K562 (cell line): Measurements from ENCODE around the gene ROPN1L. TPM values are rescaled to one million over a fixed set of nuclear protein-coding genes. Genes with fewer than 3 reads are reported as not detected.

ENCODE experiments used
- ATAC-seq: fragments of 200-7000 bp; cut with Tn5 transposase; 3 replicates; pipeline ENCODE4 v1.9.1; 2020; ENCODE audit warnings: moderate library complexity
- BruUV-seq: library from RNA; stranded (reverse); fragments of 400-500 nt; replicated peaks from 2 replicates; lab custom pipeline; 2021; lab: Mats Ljungman, UMichigan
- CTCF ChIA-PET: fragments of 300-600 bp; formaldehyde crosslinking; extraction: SDS; loops from one replicate; lab custom pipeline; 2021; ENCODE audit warnings: low intra/inter-chr PET ratio; lab: Yijun Ruan, JAX
- POLR2A ChIA-PET: fragments of 300-600, 350-650 bp; sonication (Branson Sonifier 250); formaldehyde crosslinking; extraction: SDS; loops from one replicate; lab custom pipeline; 2021; ENCODE audit warnings: antibody characterized with exemption, inconsistent platforms; lab: Yijun Ruan, JAX
- DNase-seq, 4 experiments: peaks; one replicate each; pipeline versions ENCODE4 v3.0.0 to v3.0.0-alpha.2; 2011 to 2018; ENCODE audit warnings: low spot score in 3 of 4, mixed read lengths in 3 of 4; ENCODE audit errors: extremely low read depth in 1 of 4
- FAIRE-seq: peaks from 2 replicates; lab custom pipeline; 2011; peaks lifted over from hg19 to GRCh38; lab: Jason Lieb, UNC
- H2AFZ ChIP-seq: 2 replicates; pipeline ENCODE4 v1.6.0; 2011; ENCODE audit warnings: low read depth, low read length, control low read depth, inconsistent platforms
- H3K27ac ChIP-seq: fragments of 200-600 bp; 3 replicates; pipeline ENCODE4 v1.8.0; 2011; ENCODE audit warnings: low read depth, mild to moderate bottlenecking, control low read depth, inconsistent platforms, low read length, moderate library complexity, mixed read lengths; ENCODE audit errors: extremely low read depth
- H3K27me3 ChIP-seq, 2 experiments: fragments of 300-600 bp in 1 of 2; 2 replicates in 1 of 2; 3 replicates in 1 of 2; pipeline versions ENCODE4 v1.6.0 to v1.8.0; 2011; ENCODE audit warnings: inconsistent platforms in 2 of 2, low read length in 2 of 2, mild to moderate bottlenecking in 1 of 2, mixed read lengths in 1 of 2, moderate library complexity in 1 of 2; ENCODE audit not compliant: control insufficient read depth in 2 of 2, insufficient read depth in 2 of 2
- H3K36me3 ChIP-seq: fragments of 300-600 bp; 3 replicates; pipeline ENCODE4 v1.8.0; 2011; ENCODE audit warnings: mild to moderate bottlenecking, low read length, inconsistent platforms; ENCODE audit not compliant: control insufficient read depth, insufficient read depth
- H3K4me1 ChIP-seq, 2 experiments: fragments of 200-600 bp in 1 of 2; replicated peaks in 1 of 2; 2 replicates in 1 of 2; 3 replicates in 1 of 2; pipeline versions ENCODE4 v1.5.1 to v1.8.0; 2011; ENCODE audit warnings: inconsistent platforms in 2 of 2, low read length in 2 of 2, mild to moderate bottlenecking in 1 of 2, mixed read lengths in 1 of 2, moderate library complexity in 1 of 2; ENCODE audit not compliant: control insufficient read depth in 2 of 2, insufficient read depth in 2 of 2
- H3K4me2 ChIP-seq: 2 replicates; pipeline ENCODE4 v1.6.1; 2011; ENCODE audit warnings: low read length, control low read depth, inconsistent platforms, mixed read lengths; ENCODE audit not compliant: insufficient read depth
- H3K4me3 ChIP-seq: fragments of 200-600 bp; sonication (generic), shearing (Covaris generic); 2 replicates; pipeline ENCODE4 v1.5.1; 2016; ENCODE audit warnings: control low read depth, inconsistent platforms
- H3K79me2 ChIP-seq: fragments of 200-600 bp; 3 replicates; pipeline ENCODE4 v1.8.0; 2011; ENCODE audit warnings: low read length, inconsistent platforms; ENCODE audit not compliant: control insufficient read depth, insufficient read depth
- H3K9ac ChIP-seq, 2 experiments: 2 replicates each; pipeline versions ENCODE4 v1.6.0 to v1.6.1; 2011; ENCODE audit warnings: low read depth in 2 of 2, low read length in 2 of 2, control low read depth in 1 of 2, inconsistent platforms in 1 of 2, mild to moderate bottlenecking in 1 of 2, mixed read lengths in 1 of 2; ENCODE audit not compliant: insufficient read depth in 1 of 2
- H3K9me1 ChIP-seq: one replicate; pipeline ENCODE4 v1.6.0; 2011; ENCODE audit warnings: inconsistent platforms, mild to moderate bottlenecking, low read length, moderate library complexity; ENCODE audit not compliant: control insufficient read depth, insufficient read depth
- H3K9me3 ChIP-seq: replicated peaks from 2 replicates; pipeline ENCODE4 v1.5.1; 2011; ENCODE audit warnings: low read depth, low read length, inconsistent platforms; ENCODE audit not compliant: control insufficient read depth, insufficient read depth
- H4K20me1 ChIP-seq: replicated peaks from 2 replicates; pipeline ENCODE4 v1.6.1; 2011; ENCODE audit warnings: low read length, inconsistent platforms, mixed read lengths; ENCODE audit not compliant: control insufficient read depth, insufficient read depth
- JUND ChIP-seq, 2 experiments: IDR thresholded peaks; 2 replicates in 1 of 2; 3 replicates in 1 of 2; pipeline ENCODE4 v1.6.1; 2011; ENCODE audit warnings: borderline replicate concordance in 2 of 2, low read depth in 2 of 2, low read length in 2 of 2, improper control_type of control experiment in 1 of 2, missing biosample characterization in 1 of 2, missing genetic modification characterization in 1 of 2, missing genetic modification reagents in 1 of 2
- MAFG ChIP-seq: fragments of 450-650 bp; conservative IDR thresholded peaks from 2 replicates; pipeline ENCODE4 v1.6.1; 2016; ENCODE audit warnings: missing genetic modification characterization, missing compliant biosample characterization
- MIER1 ChIP-seq: fragments of 450-650 bp; IDR thresholded peaks from 2 replicates; pipeline ENCODE4 v1.6.1; 2016; ENCODE audit warnings: antibody characterized with exemption, mild to moderate bottlenecking, low read depth
- NFE2 ChIP-seq: IDR thresholded peaks from 2 replicates; pipeline ENCODE4 v1.6.1; 2014; ENCODE audit warnings: antibody characterized with exemption, low read depth
- NFE2L1 ChIP-seq: fragments of 450-650 bp; IDR thresholded peaks from 2 replicates; pipeline ENCODE4 v1.6.1; 2016; ENCODE audit warnings: missing genetic modification characterization, low read depth, mild to moderate bottlenecking, missing compliant biosample characterization, moderate library complexity, borderline replicate concordance
- SMARCE1 ChIP-seq: fragments of 450-650 bp; IDR thresholded peaks from 2 replicates; pipeline ENCODE4 v1.7.1; 2016; ENCODE audit warnings: mild to moderate bottlenecking
- SRSF7 ChIP-seq: fragments of 200-400 bp; formaldehyde crosslinking; optimal IDR thresholded peaks from 2 replicates; pipeline ENCODE3; 2017; ENCODE audit warnings: mild to moderate bottlenecking, low read depth, low read length
- SUPT5H ChIP-seq: fragments of 450-650 bp; IDR thresholded peaks from 2 replicates; pipeline ENCODE4 v1.6.1; 2016
- TRIM28 ChIP-seq: fragments of 450-650 bp; IDR thresholded peaks from 2 replicates; pipeline ENCODE4 v1.6.1; 2017
- ZFP30 ChIP-seq: fragments of 250-450 bp; sonication (Bioruptor Pico); IDR thresholded peaks from 2 replicates; pipeline ENCODE4 v1.8.0; 2022; ENCODE audit warnings: moderate library complexity, mild to moderate bottlenecking, inconsistent platforms, borderline replicate concordance
- ZNF217 ChIP-seq: sonication (generic); formaldehyde crosslinking; IDR thresholded peaks from 2 replicates; pipeline ENCODE4 v1.8.0; 2022; ENCODE audit warnings: mild to moderate bottlenecking, missing genetic modification reagents
- ZNF316 ChIP-seq: fragments of 450-650 bp; IDR thresholded peaks from 2 replicates; pipeline ENCODE4 v1.6.1; 2016
- ZNF436 ChIP-seq: fragments of 250-450, 450-650 bp; sonication (Bioruptor Pico); formaldehyde crosslinking; IDR thresholded peaks from 2 replicates; pipeline ENCODE4 v1.7.0; 2020; ENCODE audit warnings: mild to moderate bottlenecking
- WGBS: fragments of 100-300 bp; shearing (Covaris generic); methylation state at CpG from one replicate; pipeline ENCODE4 v1.1.6; 2016; ENCODE audit warnings: low coverage, mixed read lengths; ENCODE audit not compliant: insufficient coverage; ENCODE audit errors: missing lambda C conversion rate; 5-methylcytosine and 5-hydroxymethylcytosine counted together
- in situ Hi-C: fragments of 300-500 bp; cut with MboI; formaldehyde crosslinking; loops from 4 replicates; pipeline ENCODE4 v1.15.0; 2018; ENCODE audit warnings: inconsistent platforms, mixed read lengths
- intact Hi-C: fragments of 100-400 bp; cut with micrococcal nuclease; formaldehyde crosslinking; loops from 2 replicates; pipeline ENCODE4 v1.14.2; 2022
- polyA plus RNA-seq, 8 experiments: library from polyadenylated mRNA; depleted of rRNA in 4 of 8; stranded (reverse) in 5 of 8; unstranded in 3 of 8; fragments of >200 nt; fragmentation: Nextera tagmentation in 2 of 8; fragmentation: Illumina TruSeq in 1 of 8; extraction: Ambion mirVana in 2 of 8; extraction: Trizol in 1 of 8; gene quantifications; 2 replicates each; pipeline versions ENCODE4 v1.2.1 to v1.2.3, GENCODE V29; 2011 to 2014; ENCODE audit warnings: inconsistent platforms in 1 of 8, missing spikeins in 1 of 8
- total RNA-seq, 7 experiments: library from RNA; depleted of rRNA in 6 of 7; stranded (reverse); fragments of >200 nt in 6 of 7; fragmentation: Illumina TruSeq in 2 of 7; extraction: Trizol in 2 of 7; gene quantifications; 2 replicates each; pipeline versions ENCODE4 v1.2.1 to v1.2.3, GENCODE V29; 2011 to 2021; ENCODE audit warnings: low replicate concordance in 1 of 7
- TF ChIP-seq, protein P1 (sequence below): sonication (generic); formaldehyde crosslinking; IDR thresholded peaks from 2 replicates; pipeline ENCODE4 v1.8.1; 2022; ENCODE audit warnings: missing genetic modification reagents

Gene ROPN1L
- total and polyA plus RNA-seq, 9 of the 15 experiments (the other 6 are each of a cell fraction or from before 2014, with no cell fraction given) = 0.04 to 0.85 (median 0.24) TPM; not detected in 3

DNA sequence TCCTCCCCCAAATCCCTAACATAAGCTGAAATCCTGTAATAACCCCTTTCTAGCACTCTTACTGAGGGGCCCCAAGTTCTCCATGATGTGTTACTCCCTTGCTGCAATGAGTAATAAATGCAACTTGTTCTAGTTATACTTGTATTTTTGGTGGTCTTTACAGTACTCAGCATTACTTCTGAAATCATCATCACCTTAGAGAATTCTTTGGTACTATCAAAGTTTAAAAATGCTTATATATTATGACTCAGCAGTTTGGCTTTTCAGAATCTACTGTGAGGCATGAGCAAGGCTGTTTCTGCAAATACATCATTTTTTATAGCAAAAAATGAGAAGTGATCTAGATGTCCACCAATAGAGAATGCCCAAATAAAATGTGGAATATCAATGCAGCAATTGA is 20.7 kb upstream of the ROPN1L start (continued):
- TF ChIP-seq ZNF217 (CRISPR knock-in tag) = no peak
- TF ChIP-seq ZFP30 (CRISPR knock-in tag) = no peak
- TF ChIP-seq ZNF436 (CRISPR knock-in tag) = no peak
- TF ChIP-seq MIER1 = no peak
- TF ChIP-seq, protein P1, sequence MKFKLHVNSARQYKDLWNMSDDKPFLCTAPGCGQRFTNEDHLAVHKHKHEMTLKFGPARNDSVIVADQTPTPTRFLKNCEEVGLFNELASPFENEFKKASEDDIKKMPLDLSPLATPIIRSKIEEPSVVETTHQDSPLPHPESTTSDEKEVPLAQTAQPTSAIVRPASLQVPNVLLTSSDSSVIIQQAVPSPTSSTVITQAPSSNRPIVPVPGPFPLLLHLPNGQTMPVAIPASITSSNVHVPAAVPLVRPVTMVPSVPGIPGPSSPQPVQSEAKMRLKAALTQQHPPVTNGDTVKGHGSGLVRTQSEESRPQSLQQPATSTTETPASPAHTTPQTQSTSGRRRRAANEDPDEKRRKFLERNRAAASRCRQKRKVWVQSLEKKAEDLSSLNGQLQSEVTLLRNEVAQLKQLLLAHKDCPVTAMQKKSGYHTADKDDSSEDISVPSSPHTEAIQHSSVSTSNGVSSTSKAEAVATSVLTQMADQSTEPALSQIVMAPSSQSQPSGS (CRISPR knock-in tag) = no peak
- TF ChIP-seq SMARCE1 = no peak
- TF ChIP-seq ZNF316 = peak; percentile 99
- TF ChIP-seq TRIM28 = no peak
- TF ChIP-seq, all 486 proteins: peak for 12

DNA sequence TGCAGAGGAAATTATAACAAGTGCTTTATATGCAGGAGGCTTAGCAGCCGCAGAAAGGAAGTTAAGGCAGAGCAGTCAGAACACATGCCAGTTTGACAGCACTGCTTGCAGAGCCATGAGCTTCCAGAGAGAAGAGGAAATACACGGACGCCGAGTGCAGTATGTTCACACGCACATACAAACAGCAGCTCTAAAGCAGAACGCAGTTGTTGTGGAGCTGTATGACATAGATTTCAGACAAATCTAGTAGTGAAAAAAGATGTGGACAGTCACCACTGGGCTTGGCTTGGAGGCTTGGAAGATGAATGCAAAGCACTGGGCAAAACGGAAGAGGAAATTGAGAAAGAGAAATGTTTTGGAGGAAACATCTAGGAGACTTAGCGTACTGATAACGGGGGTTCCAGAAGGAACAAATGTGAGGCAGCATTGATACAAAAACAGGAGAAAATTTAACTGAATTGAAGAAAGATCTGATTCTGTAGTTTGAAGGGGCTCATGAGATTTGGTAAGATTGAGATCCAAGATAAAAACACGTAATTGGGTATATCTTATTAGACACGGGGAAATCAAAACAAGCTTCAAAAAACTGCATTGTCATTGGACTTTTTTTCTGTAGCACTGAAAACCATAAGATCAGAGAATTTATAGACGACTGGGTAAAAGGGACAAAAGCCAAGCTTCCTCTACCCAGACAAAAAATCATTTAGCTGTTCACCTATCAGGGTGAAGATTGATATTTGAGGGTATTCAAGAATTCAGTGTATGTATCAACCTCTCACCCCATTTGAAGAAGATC is 19.6 kb upstream of the ROPN1L start:
- Histone ChIP-seq H3K79me2 (no peaks in the 10 kb centered on the region), H3K27me3 (no peaks in the 10 kb centered on the region), H3K4me1 (peaks cover 0 to 7% of the 10 kb centered on the region in 2 experiments; a peak in 3 of 5 replicates)
- no TSS peak for BruUV-seq
- no peak for DNase-seq
- 89% methylated on average over 12 of the region's 12 CpGs for WGBS
- peak; percentile 46; the same call in 1 of the 2 replicates for TF ChIP-seq NFE2
- peak; percentile 55; the same call in 1 of the 2 replicates for TF ChIP-seq MAFG (tag)
- 0 out of 2 replicates have a peak, but pooled peaks have one; percentile 8 for TF ChIP-seq SUPT5H
- TF ChIP-seq ZNF316 = peak; percentile 63
- no peak for TF ChIP-seq JUND (IDR thresholded peaks at IDR 0.05; ENCODE audit: borderline replicate concordance, low read depth, low read length)
- TF ChIP-seq JUND (tag; IDR thresholded peaks at IDR 0.05; ENCODE audit: borderline replicate concordance, low read depth, low read length) = no peak
- TF ChIP-seq SRSF7 = no peak
- peak; percentile 25; the same call in 1 of the 2 replicates for TF ChIP-seq NFE2L1 (tag)
- TF ChIP-seq, all 486 proteins: peak for 5
- no peak overlapping the region for H3K9ac ChIP-seq
- H3K4me3 ChIP-seq = no peak overlapping the region
- POLR2A ChIA-PET = interaction anchor here (0.8 to 2.0 kb wide), 5 partner anchors 9 to 581 kb away, joined by 3 to 6 read pairs (median 3); no protein-coding TSS in a partner anchor
- peak overlapping the region; percentile 34; the same call in 2 of the 3 replicates for H3K27ac ChIP-seq
- in situ Hi-C loops (no loop called here), intact Hi-C loops (no loop called here)
- H3K9me3 ChIP-seq = no peaks in the 10 kb centered on the region
- no peak overlapping the region for H2AFZ ChIP-seq
- H3K9me1 ChIP-seq = no peaks in the 10 kb centered on the region
- H3K4me2 ChIP-seq = no peak overlapping the region
- CTCF ChIA-PET = interaction anchor here (0.7 kb wide), 1 partner anchor 43 kb away, joined by 4 read pairs; no protein-coding TSS in a partner anchor
- ATAC-seq = no peak
- H3K36me3 ChIP-seq = peaks cover 99% of the 10 kb centered on the region
- no peaks in the 10 kb centered on the region for H4K20me1 ChIP-seq
- FAIRE-seq = no peak
